Fibroblast of gingiva (primary cell): ENCODE results near the gene UCP1.

Experiments
- DNase-seq: peaks from one replicate; pipeline ENCODE4 v3.0.0-alpha.2; 2011; ENCODE audit warnings: low read depth

UCP1 gene

GRCh38 chr4:140568507-140569306 lies at the start of gene UCP1:
Gene UCP1 (minus strand): TSS chr4:140568961. CDS start chr4:140568729, 232 bp downstream.
- no peak for DNase-seq

GRCh38 chr4:140617499-140618248 lies 48.9 kb upstream of the UCP1 start:
- no peak for DNase-seq

- no peak for DNase-seq
These were observed 46.7 kb upstream of the UCP1 start for GRCh38 chr4:140615451-140615850.

GRCh38 chr4:140612357-140612756 lies 43.6 kb upstream of the UCP1 start:
- no peak for DNase-seq

GRCh38 chr4:140611854-140612253 lies 43.1 kb upstream of the UCP1 start:
- DNase-seq: no peak

GRCh38 chr4:140609548-140610425 lies 41.0 kb upstream of the UCP1 start:
- DNase-seq: peak; percentile 31

GRCh38 chr4:140607852-140608251 lies 39.1 kb upstream of the UCP1 start:
- DNase-seq: no peak

GRCh38 chr4:140604544-140604943 lies 35.8 kb upstream of the UCP1 start:
- DNase-seq: no peak

GRCh38 chr4:140603286-140603685 lies 34.5 kb upstream of the UCP1 start:
- DNase-seq: no peak

- DNase-seq: no peak
These were observed 34.0 kb upstream of the UCP1 start for GRCh38 chr4:140602714-140603113.

GRCh38 chr4:140600408-140600807 lies 31.6 kb upstream of the UCP1 start:
- DNase-seq: no peak

- no peak for DNase-seq
These were observed 26.3 kb upstream of the UCP1 start for GRCh38 chr4:140595065-140595464.

- no peak for DNase-seq
These were observed 15.7 kb upstream of the UCP1 start for GRCh38 chr4:140584439-140584838.

GRCh38 chr4:140581078-140581477 lies 12.3 kb upstream of the UCP1 start:
- DNase-seq: no peak

- DNase-seq: no peak
These were observed 10.5 kb upstream of the UCP1 start for GRCh38 chr4:140579278-140579677.

GRCh38 chr4:140575489-140575888 lies 6.7 kb upstream of the UCP1 start:
- no peak for DNase-seq

GRCh38 chr4:140571620-140572019 lies 2.9 kb upstream of the UCP1 start:
- DNase-seq: no peak

GRCh38 chr4:140569307-140569638 lies 512 bp upstream of the UCP1 start:
- no peak for DNase-seq

- no peak for DNase-seq
These were observed 9.1 kb downstream of the UCP1 start for GRCh38 chr4:140559696-140560095.

GRCh38 chr4:140557831-140558435 lies 10.8 kb downstream of the UCP1 start:
- no peak for DNase-seq

- DNase-seq: no peak
These were observed 12.2 kb downstream of the UCP1 start for GRCh38 chr4:140556372-140557085.
